NOMO-1 (cell line): ENCODE results near the gene MRC2.

Experiments
- DNase-seq, 2 experiments: peaks; one replicate each; lab custom pipeline; 2025; ENCODE audit not compliant: unreplicated experiment in 2 of 2; lab: John Stamatoyannopoulos, UW

MRC2 gene

DNA sequence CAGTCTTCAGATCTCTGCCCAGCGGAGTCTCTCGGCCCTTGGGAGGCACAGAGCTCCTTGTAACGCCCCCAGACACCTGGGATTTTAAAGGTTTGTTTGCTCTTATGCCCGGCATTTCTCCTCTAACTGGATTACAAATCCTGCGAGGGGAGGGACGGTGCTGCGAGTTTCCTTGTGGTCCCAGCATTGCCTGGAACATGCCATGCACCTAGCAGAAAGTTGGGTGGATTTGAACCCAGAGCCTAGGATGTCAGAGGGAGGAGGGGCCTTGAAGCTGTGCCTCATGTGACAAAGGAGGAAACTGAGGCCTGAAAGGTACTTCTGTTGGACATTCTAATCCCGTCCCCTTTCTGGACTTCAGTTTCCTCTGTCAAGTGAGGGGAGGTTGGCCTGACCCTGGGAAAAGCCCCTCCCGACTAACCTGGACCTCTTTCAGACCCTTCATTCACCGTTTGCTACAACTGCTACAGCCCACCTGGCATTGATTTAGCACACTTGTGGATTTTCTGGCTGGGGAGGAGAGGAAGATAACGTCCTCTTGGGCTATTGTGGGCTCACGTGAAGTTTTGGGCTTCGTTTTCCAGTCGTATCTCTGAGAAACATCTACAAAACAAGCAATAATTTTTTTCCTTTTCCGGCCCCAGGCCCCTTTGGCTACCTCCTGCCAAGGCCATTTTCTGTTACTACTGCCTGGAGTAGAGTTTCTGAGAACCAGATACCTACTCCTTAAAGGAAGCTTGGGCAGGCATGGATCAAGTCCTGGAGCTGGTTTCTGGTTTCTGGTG is 30.9 kb downstream of the MRC2 start:
- DNase-seq: no peak

DNA sequence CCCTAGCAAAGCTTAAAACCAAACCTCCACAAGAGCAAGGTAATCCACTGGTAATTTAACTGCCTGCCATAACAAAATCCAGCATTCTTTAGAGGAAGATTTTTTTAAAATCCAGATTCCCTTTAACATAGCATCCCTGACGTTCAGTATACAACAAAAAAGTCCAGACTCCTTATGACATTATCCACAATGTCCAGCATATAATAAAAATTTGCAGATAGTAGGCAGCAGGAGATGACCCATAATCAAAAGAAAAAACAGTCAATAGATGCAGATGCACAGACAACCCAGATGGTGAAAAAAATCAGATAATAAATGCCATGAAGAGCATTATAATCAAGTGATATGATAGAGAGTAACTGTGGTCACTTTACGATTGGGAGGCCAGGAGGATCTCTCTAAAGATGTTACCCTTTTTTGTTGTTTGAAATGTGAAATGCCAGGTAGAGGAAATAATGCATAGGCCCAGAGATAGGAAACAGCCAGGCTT is 33.2 kb downstream of the MRC2 start:
- no peak for DNase-seq

DNA sequence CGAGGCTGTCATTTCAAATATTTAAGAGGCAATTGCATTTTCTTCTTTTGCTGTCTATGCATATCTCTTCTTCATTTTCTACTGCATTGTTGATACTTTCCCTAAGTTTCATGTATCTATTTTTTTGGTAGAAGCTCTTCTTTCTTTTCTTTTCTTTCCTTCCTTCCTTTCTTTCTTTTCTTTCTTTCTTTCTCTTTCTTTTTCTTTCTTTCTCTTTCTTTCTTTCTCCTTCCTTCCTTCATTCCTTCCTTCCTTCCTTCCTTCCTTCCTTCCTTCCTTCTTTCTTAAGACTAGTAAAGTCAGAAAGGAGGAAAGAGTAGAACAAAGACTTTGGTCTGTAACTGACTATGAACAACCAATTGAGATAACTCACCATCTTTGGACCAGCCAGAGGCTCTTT is 33.9 kb downstream of the MRC2 start:
- no peak for DNase-seq

DNA sequence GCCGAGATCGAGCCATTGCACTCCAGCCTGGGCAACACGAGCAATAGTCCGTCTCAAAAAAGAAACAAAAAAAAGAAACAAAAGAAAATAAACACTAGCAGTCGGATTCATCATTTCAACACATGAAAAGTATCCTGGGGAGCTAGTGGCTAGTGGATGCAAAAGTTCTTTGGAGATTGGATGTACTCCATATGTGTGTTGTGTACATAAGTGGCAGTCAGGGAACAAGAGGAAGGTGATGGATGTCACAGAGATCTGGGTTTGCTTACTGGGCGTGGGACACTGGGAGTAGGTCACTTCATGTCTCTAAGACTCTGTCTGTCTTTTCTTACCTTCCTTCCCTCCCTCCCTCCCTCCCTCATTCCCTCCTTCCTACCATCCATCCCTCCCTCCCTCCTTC is 35.4 kb downstream of the MRC2 start:
- DNase-seq: no peak

DNA sequence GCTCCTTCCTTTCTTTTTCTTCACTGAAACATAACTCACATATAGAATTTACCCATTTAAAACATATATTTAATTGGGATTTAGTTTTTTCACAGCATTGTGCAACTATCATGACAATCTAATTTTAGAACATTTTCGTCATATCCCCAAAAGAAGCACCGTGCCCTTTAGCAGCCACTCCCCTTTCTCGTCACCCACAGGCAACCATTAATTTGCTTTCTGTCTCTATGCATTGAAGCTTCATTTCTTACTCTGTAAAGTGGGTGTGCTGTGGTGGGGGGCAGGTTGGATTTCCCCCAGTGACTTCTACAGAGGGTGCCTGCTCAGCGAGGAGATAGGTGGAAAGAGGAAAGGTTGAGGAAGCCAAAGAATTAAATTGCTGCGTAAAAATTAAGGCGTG is 35.8 kb downstream of the MRC2 start:
- peak; percentile 42 to 55 for DNase-seq

DNA sequence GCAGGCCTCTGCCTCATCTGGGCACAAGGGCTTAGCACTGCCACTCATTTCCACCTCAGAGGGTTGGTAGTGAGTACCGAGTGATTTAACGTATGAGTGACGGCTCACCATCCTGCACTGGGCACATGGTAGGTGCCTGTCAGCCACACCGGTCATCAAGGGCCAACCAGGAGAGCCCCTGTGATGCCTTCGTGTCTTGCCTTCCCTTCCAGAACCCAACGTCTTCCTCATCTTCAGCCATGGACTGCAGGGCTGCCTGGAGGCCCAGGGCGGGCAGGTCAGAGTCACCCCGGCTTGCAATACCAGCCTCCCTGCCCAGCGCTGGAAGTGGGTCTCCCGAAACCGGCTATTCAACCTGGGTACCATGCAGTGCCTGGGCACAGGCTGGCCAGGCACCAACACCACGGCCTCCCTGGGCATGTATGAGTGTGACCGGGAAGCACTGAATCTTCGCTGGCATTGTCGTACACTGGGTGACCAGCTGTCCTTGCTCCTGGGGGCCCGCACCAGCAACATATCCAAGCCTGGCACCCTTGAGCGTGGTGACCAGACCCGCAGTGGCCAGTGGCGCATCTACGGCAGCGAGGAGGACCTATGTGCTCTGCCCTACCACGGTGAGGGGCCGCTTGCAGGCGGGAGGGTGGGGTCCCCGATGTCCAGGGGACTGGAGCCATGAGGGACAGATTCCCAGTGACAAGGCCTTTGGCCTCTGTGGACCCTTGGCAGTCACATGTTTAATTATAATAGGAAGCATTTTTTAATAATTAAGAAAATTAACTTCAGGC is 37.1 kb downstream of the MRC2 start:
- no peak for DNase-seq

DNA sequence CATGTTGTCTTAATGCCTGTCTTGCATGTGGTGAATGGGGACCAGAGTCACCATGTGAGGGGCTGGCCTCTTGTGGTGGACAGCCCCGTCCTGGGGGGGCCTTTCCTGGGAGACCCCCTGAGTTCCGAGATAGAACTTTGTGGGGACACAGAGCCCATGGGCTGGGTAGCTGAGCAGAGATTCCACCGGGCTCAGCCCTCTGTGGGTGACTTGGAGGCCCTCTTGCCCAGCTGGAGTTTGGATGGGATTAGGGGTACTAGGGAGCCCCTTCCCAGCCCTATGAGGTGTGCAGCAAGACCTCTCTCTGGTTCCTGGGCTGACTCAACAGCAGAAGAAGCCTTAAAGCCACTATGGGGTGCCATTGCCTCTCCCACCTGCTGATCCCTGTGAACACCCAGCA is 38.1 kb downstream of the MRC2 start:
- DNase-seq: no peak

DNA sequence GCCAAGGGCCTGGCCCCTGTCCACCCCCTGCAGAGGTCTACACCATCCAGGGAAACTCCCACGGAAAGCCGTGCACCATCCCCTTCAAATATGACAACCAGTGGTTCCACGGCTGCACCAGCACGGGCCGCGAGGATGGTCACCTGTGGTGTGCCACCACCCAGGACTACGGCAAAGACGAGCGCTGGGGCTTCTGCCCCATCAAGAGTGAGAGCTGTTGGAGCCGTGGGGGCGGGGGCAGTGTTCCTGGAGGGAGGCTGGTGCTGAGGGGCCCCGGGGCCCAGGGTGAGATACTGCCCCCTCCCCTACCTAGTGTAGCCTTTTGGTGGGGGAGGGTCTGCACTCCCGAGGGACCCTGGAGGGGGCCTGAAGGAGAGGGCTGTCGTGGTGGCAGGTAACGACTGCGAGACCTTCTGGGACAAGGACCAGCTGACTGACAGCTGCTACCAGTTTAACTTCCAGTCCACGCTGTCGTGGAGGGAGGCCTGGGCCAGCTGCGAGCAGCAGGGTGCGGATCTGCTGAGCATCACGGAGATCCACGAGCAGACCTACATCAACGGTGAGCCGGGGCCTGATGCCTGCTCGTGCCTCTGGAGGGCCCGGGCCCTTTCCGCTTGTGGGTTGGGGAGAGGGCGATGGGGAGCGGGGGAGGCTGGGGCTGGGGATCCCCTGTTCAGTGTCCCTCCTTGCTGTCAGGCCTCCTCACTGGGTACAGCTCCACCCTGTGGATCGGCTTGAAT is 38.8 kb downstream of the MRC2 start:
- no peak for DNase-seq

DNA sequence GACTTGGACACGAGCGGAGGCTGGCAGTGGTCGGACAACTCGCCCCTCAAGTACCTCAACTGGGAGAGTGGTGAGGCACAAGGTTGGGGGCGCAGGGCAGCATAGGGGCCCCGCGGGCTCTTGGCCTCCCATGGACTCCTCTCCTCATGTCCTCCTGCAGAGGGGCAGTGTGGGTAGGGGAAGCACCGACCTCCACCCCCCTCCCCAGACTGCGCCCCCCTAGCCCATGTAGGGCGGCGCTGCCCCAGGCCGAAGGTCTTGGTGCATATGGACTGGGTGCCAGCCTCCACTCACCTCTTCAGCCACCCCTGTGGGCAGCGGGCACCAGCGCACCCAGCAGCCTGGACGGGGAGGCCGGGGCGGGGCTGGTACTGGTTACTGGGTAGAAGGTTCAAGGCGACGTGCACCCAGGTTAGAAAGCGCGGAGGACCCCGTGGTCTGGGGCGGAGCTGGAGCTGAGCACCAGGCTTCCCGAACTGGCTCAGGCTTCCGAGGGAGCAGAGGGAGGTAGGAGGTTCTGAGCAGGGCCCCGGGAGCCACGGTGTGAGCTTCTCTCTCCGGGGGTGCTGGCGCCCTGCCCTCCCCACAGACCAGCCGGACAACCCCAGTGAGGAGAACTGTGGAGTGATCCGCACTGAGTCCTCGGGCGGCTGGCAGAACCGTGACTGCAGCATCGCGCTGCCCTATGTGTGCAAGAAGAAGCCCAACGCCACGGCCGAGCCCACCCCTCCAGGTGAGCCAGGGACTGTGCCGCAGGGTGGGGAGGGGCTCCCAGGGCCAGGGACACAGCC is 39.5 kb downstream of the MRC2 start:
- DNase-seq: no peak

DNA sequence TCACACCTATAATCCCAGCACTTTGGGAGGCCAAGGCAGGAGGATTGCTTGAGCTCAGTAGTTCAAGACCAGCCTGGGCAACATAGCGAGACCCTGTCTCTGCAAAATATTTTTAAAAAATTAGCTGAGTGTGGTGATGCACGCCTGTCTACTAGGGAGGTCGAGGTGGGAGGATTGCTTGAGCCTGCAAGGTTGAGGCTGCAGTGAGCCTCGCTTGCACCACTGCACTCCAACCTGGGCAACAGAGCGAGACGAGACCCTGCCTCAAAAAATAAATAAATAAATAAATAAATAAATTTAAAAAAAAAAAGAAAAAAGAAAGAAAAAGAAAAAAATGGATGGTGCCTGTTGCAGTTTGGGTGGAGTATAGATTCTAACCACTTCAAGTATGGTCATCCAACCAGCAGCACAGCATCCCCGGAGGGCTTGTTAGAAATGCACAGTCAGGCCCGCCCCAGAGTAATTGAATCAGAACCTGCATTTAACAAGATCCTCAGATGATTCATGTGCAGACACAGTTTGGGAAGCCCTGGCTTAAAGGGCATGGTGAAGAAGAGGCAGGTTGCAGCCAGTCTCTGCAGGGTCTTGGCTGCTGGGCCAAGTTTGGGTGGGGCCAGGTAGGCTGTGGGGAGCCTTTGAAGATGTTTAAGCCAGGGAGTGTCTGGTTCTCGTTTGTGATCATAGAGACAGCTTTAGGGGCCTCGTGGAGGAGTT is 40.8 kb downstream of the MRC2 start:
- DNase-seq: no peak

DNA sequence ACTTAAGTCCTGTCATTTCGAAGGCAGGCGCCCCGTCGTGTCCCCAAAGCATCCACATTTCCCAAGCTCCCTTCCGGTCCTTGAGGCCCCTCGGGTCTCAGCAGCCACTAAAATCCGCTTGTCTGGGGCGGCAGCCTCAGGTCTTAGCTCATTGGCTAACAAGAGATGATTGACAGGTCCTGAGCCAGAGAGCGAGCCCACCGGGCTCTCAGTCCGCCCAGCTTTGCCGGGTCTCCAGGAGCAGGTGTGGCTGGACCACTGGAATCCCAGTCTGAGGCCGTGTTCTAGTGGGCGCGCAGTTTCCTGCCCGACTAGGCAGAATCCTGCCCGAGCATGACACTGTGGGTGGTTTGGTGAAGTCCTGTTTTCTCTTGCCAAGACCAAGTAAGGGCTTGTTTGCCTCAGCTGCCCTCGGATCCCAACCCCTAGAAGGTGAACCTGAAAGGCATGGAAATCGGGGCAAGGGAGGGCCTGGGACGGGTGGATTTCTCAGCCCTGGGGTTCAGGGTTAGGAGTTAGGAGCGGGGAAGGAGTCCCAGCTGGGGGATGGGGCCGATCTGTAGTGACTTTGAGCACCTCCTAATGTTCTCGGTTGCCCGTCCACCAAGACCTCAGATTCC is 42.8 kb downstream of the MRC2 start:
- DNase-seq: no peak

DNA sequence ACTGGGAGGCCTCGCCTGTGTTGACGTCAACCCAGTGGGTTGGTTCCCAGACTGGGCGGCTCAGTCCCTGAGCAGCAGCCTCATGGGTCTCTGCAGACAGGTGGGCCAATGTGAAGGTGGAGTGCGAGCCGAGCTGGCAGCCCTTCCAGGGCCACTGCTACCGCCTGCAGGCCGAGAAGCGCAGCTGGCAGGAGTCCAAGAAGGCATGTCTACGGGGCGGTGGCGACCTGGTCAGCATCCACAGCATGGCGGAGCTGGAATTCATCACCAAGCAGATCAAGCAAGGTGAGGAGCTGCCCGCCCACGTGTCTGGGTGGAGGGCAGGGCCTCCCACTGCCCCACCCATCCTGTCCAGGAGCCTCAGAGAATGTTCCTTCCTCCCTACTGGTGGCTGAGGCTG is 44.1 kb downstream of the MRC2 start:
- DNase-seq: no peak

DNA sequence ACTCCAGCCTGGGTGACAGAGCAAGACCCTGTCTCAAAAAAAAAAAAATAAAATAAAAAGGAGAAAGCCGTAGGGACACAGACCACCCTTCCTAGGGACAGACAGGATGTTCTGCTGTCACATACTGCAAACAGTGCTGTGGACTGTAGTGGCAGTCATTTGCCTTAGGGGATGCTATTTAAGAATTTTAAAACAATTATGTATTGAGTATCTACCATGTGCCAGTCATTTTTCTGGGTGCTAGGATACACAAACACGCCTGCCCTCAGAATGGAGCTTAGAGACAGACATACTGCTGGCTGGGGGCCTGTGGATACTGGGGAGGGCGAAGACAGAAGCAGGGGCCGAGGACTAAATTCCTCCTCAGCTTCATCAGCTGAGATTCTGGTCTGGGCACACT is 45.5 kb downstream of the MRC2 start:
- DNase-seq: no peak

DNA sequence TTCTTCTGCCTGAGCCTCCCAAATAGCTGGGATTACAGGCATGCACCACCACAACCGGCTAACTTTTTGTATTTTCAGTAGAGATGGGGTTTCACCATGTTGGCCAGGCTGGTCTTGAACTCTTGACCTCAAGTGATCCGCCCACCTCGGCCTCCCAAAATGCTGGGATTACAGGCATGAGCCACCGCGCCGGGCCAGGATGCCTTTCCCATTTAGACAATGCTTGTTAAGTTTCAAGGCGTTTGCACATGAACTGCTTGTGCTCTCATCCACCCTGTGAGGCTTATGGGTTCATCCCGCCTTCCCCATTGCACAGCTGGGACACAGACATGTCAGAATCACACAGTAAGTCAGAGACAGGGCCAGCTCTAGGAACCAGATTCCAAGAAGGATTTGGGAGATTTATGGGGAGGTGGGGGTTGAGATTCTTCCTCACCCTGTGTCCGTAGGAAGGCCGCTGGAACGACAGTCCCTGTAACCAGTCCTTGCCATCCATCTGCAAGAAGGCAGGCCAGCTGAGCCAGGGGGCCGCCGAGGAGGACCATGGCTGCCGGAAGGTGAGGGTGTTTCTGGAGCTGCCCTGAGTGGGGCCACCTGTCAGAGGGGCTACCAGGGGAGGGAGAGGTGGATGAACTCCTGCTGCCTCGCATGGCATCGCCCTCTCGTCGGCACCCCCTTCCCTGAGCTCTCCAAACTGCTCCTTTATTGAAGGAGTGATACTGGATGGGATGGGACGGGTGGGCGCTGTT is 46.3 kb downstream of the MRC2 start:
- DNase-seq: no peak

DNA sequence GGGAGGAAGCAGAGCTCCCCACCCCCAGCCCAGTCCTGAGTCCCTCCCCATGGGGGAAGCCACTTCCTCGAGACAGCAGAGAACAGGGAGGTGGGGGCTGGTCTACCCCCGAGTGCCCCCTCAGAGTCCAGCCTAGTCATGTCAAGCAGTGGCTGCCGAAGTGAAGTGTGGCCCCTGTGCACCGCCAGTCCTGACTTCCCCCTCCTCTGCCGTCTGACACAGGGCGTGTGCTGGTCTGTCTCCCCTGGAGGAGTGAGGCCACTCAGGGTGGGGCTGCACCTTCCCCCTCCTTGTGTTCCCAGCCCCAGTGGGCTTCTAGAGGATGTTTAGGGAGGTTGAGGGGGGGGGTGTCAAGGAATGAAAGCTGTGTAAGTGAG is 46.9 kb downstream of the MRC2 start:
- no peak for DNase-seq

DNA sequence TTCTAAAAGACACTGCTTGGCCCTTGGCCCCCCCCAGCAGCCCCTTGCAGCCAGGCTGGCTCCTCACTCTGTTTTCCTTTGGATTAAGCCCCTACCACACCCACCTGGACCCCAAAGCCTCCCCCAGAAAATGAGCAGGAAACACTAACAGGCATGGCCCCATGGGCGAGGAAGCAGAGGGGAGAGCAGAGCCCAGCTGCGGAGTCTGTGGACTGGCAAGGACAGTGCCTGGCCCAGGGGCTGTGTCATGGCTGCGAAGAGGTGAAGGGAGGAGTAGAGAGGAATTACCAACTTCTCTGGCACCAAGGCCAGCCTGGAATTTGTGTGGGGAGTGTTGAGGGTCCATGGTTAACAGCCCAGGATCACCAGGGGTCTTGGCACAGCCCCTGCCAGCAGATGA is 47.4 kb downstream of the MRC2 start:
- no peak for DNase-seq

DNA sequence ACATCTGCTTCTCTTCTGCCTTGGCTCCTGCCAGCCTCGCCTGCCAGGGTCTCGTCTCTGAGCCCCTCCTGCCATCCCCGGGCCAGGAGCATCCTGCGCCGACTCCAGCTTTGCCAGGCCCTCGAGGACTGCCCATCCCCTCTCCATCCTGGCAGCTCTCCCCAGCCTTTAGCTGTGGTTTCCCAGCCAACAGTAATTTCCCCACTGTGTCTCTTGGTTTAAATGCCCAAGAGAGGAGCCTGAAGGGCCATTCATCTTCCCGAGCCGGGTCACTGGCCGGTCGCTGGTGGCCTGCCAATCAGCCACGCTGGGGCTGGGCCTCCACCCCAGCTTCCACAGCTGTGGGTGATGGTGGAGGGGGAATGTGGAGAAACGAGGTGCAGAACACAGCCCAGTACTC is 47.8 kb downstream of the MRC2 start:
- no peak for DNase-seq

DNA sequence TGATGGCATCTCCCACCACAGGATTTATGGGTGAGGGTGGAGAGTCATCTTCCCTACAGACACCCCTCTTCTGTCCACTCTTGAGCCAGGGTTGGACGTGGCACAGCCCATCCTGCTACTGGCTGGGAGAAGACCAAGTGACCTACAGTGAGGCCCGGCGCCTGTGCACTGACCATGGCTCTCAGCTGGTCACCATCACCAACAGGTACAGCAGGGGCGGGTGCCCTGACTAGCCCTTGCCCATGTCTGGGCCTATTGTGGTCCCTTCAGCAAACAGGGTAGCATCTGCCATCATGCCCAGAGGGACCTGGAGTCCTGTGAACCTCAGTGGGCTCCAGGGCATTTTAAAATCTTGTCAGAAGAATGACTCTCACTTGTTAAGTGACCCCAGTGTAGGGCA is 48.2 kb downstream of the MRC2 start:
- DNase-seq: no peak
